H9 (cell line): ENCODE measurements around the gene R3HDM1. TPM values are rescaled to one million over a fixed set of nuclear protein-coding genes. Genes with fewer than 3 reads are reported as not detected.

ENCODE experiments used
- DNase-seq: peaks from one replicate; pipeline ENCODE4 v3.0.0-alpha.2; 2017
- H2AFZ ChIP-seq: one replicate; pipeline ENCODE4 v1.6.1; 2013; ENCODE audit warnings: mild to moderate bottlenecking, low read length, control low read depth, moderate library complexity
- H2AK5ac ChIP-seq: 2 replicates; pipeline ENCODE4 v1.6.1; 2013; ENCODE audit warnings: low read length, control low read depth, mixed read lengths; ENCODE audit not compliant: insufficient read length
- H2BK120ac ChIP-seq: one replicate; pipeline ENCODE4 v1.6.1; 2013; ENCODE audit warnings: low read depth, mild to moderate bottlenecking, low read length, control low read depth, inconsistent platforms; ENCODE audit not compliant: poor library complexity, severe bottlenecking
- H2BK12ac ChIP-seq: 2 replicates; pipeline ENCODE4 v1.6.1; 2013; ENCODE audit warnings: low read length, control low read depth, mixed read lengths, low read depth; ENCODE audit not compliant: insufficient read length
- H2BK15ac ChIP-seq: 2 replicates; pipeline ENCODE4 v1.6.1; 2013; ENCODE audit warnings: low read depth, low read length, control low read depth
- H2BK20ac ChIP-seq: one replicate; pipeline ENCODE4 v1.6.1; 2013; ENCODE audit warnings: low read depth, mild to moderate bottlenecking, low read length, control low read depth, inconsistent platforms; ENCODE audit not compliant: poor library complexity, severe bottlenecking
- H2BK5ac ChIP-seq: 2 replicates; pipeline ENCODE4 v1.6.1; 2013; ENCODE audit warnings: low read length, control low read depth, mixed read lengths; ENCODE audit not compliant: insufficient read length
- H3K14ac ChIP-seq: 2 replicates; pipeline ENCODE4 v1.6.1; 2013; ENCODE audit warnings: low read length, control low read depth; ENCODE audit not compliant: insufficient read depth
- H3K18ac ChIP-seq: 2 replicates; pipeline ENCODE4 v1.6.1; 2013; ENCODE audit warnings: low read depth, mild to moderate bottlenecking, mixed read lengths, low read length, control low read depth; ENCODE audit not compliant: insufficient read length
- H3K23ac ChIP-seq: 2 replicates; pipeline ENCODE4 v1.6.1; 2013; ENCODE audit warnings: low read length, control low read depth, mixed read lengths, low read depth; ENCODE audit not compliant: insufficient read length
- H3K23me2 ChIP-seq: 2 replicates; pipeline ENCODE4 v1.6.1; 2013; ENCODE audit warnings: low read depth, mild to moderate bottlenecking, mixed read lengths, low read length, control low read depth; ENCODE audit not compliant: insufficient read length, poor library complexity, severe bottlenecking
- H3K27ac ChIP-seq: 2 replicates; pipeline ENCODE4 v1.5.1; 2013; ENCODE audit warnings: low read length, control low read depth, mixed read lengths, low read depth; ENCODE audit not compliant: insufficient read length
- H3K27me3 ChIP-seq: 2 replicates; pipeline ENCODE4 v1.6.1; 2013; ENCODE audit warnings: low read length, control low read depth, inconsistent platforms; ENCODE audit not compliant: insufficient read depth
- H3K4ac ChIP-seq: 2 replicates; pipeline ENCODE4 v1.6.1; 2013; ENCODE audit warnings: low read depth, mild to moderate bottlenecking, control low read depth, inconsistent platforms, low read length, moderate library complexity
- H3K4me1 ChIP-seq: 2 replicates; pipeline ENCODE4 v1.6.1; 2013; ENCODE audit warnings: low read length, control low read depth, inconsistent platforms; ENCODE audit not compliant: insufficient read depth
- H3K4me2 ChIP-seq: 2 replicates; pipeline ENCODE4 v1.6.1; 2013; ENCODE audit warnings: low read length, control low read depth, mixed read lengths; ENCODE audit not compliant: insufficient read length, insufficient read depth
- H3K56ac ChIP-seq: 2 replicates; pipeline ENCODE4 v1.6.1; 2013; ENCODE audit warnings: low read depth, mild to moderate bottlenecking, mixed read lengths, low read length, control low read depth; ENCODE audit not compliant: insufficient read length
- H3K79me1 ChIP-seq: 2 replicates; pipeline ENCODE4 v1.6.1; 2013; ENCODE audit warnings: low read depth, mild to moderate bottlenecking, moderate library complexity, low read length, control low read depth, inconsistent platforms; ENCODE audit not compliant: insufficient read depth, poor library complexity, severe bottlenecking
- H3K79me2 ChIP-seq: 2 replicates; pipeline ENCODE4 v1.6.1; 2013; ENCODE audit warnings: low read length, control low read depth, inconsistent platforms; ENCODE audit not compliant: insufficient read depth
- H3K9ac ChIP-seq: 2 replicates; pipeline ENCODE4 v1.6.1; 2013; ENCODE audit warnings: low read length, control low read depth, mixed read lengths; ENCODE audit not compliant: insufficient read length; ENCODE audit errors: extremely low read depth
- H3K9me3 ChIP-seq: one replicate; pipeline ENCODE4 v1.6.1; 2013; ENCODE audit warnings: low read depth, low read length, inconsistent platforms; ENCODE audit not compliant: control insufficient read depth
- H3T11ph ChIP-seq: one replicate; pipeline ENCODE4 v1.6.1; 2013; ENCODE audit warnings: mild to moderate bottlenecking, low read length, control low read depth, inconsistent platforms
- H4K20me1 ChIP-seq: one replicate; pipeline ENCODE4 v1.6.1; 2013; ENCODE audit not compliant: control insufficient read depth, insufficient read length, insufficient read depth
- H4K5ac ChIP-seq: 2 replicates; pipeline ENCODE4 v1.6.1; 2013; ENCODE audit warnings: low read depth, mild to moderate bottlenecking, mixed read lengths, low read length, control low read depth; ENCODE audit not compliant: insufficient read length
- H4K8ac ChIP-seq: replicated peaks from 2 replicates; pipeline ENCODE4 v1.6.1; 2013; ENCODE audit warnings: low read length, control low read depth, mixed read lengths, low read depth; ENCODE audit not compliant: insufficient read length
- H4K91ac ChIP-seq: 2 replicates; pipeline ENCODE4 v1.6.1; 2013; ENCODE audit warnings: low read depth, mild to moderate bottlenecking, moderate library complexity, mixed read lengths, low read length, control low read depth; ENCODE audit not compliant: insufficient read length
- H3K27ac Mint-ChIP-seq, 3 experiments: 2 replicates in 2 of 3; 3 replicates in 1 of 3; pipeline ENCODE4 v1.8.0; 2020 to 2021; ENCODE audit warnings: mixed read lengths in 3 of 3, mild to moderate bottlenecking in 1 of 3, moderate library complexity in 1 of 3
- H3K27me3 Mint-ChIP-seq: 2 replicates; pipeline ENCODE4 v1.8.0; 2021; ENCODE audit warnings: low read depth, mild to moderate bottlenecking, moderate library complexity, mixed read lengths
- H3K36me3 Mint-ChIP-seq, 3 experiments: 2 replicates in 2 of 3; 3 replicates in 1 of 3; pipeline ENCODE4 v1.8.0; 2020 to 2021; ENCODE audit warnings: low read depth in 3 of 3, mixed read lengths in 3 of 3; ENCODE audit not compliant: insufficient read depth in 1 of 3
- H3K4me1 Mint-ChIP-seq, 2 experiments: 2 replicates each; pipeline ENCODE4 v1.8.0; 2020; ENCODE audit warnings: mixed read lengths in 2 of 2
- H3K4me3 Mint-ChIP-seq, 2 experiments: 2 replicates in 1 of 2; 3 replicates in 1 of 2; pipeline ENCODE4 v1.8.0; 2020 to 2021; ENCODE audit warnings: mild to moderate bottlenecking in 2 of 2, mixed read lengths in 2 of 2, moderate library complexity in 1 of 2
- H3K9me3 Mint-ChIP-seq, 2 experiments: 2 replicates in 1 of 2; 3 replicates in 1 of 2; pipeline ENCODE4 v1.8.0; 2020; ENCODE audit warnings: mild to moderate bottlenecking in 2 of 2, mixed read lengths in 2 of 2, moderate library complexity in 1 of 2
- CTCF ChIP-seq: fragments of 200-600 bp; sonication (generic); conservative IDR thresholded peaks from 3 replicates; pipeline ENCODE4 v1.8.0; 2021; ENCODE audit warnings: antibody characterized with exemption, mild to moderate bottlenecking
- WGBS: extraction: QIAGEN DNeasy Blood & Tissue Kit; methylation state at CpG from one replicate; pipeline ENCODE4 v1.1.7; 2013; ENCODE audit warnings: missing lambda C conversion rate, low lambda C conversion rate, mixed read lengths; ENCODE audit not compliant: insufficient read length; ENCODE audit errors: extremely low coverage; 5-methylcytosine and 5-hydroxymethylcytosine counted together
- total RNA-seq: library from RNA; stranded (reverse); gene quantifications from 2 replicates; pipeline ENCODE4 v1.2.1, GENCODE V29; 2021

R3HDM1 gene
- total RNA-seq, 1 experiment from 2014 or later, result 58.8 TPM

GRCh38 chr2:135612319-135612718 lies 81.0 kb downstream of the R3HDM1 start:
- H3K27ac Mint-ChIP-seq, result no peak overlapping the region
- H2BK5ac ChIP-seq, result no peak overlapping the region
- H4K5ac ChIP-seq, result no peak overlapping the region
- no peak overlapping the region for H3T11ph ChIP-seq
- no peaks in the 10 kb centered on the region for H3K79me2 ChIP-seq
- no peak overlapping the region for H3K56ac ChIP-seq
- WGBS, result no CpG with 5 or more reads among the region's 2 CpGs
- H3K27ac ChIP-seq, result no peak overlapping the region
- H3K27me3 Mint-ChIP-seq, result no peaks in the 10 kb centered on the region
- H2AFZ ChIP-seq, result no peak overlapping the region
- H3K4me1 Mint-ChIP-seq, result no peaks in the 10 kb centered on the region
- H3K14ac ChIP-seq, result no peak overlapping the region
- no peaks in the 10 kb centered on the region for H3K79me1 ChIP-seq
- no peak overlapping the region for H2BK120ac ChIP-seq
- no peak for DNase-seq
- no peaks in the 10 kb centered on the region; a peak in 1 of 5 replicates for H3K9me3 Mint-ChIP-seq
- no peak overlapping the region for H3K18ac ChIP-seq
- no peak overlapping the region for H3K4me3 Mint-ChIP-seq
- no peak overlapping the region for H4K8ac ChIP-seq
- H3K4me1 ChIP-seq, result no peaks in the 10 kb centered on the region
- no peaks in the 10 kb centered on the region for H3K27me3 ChIP-seq
- H3K23me2 ChIP-seq, result no peaks in the 10 kb centered on the region
- no peak overlapping the region for H2BK15ac ChIP-seq
- no peak overlapping the region for H3K4me2 ChIP-seq
- no peaks in the 10 kb centered on the region for H4K20me1 ChIP-seq
- no peak overlapping the region for H2BK12ac ChIP-seq
- TF ChIP-seq CTCF, result no peak
- H3K23ac ChIP-seq, result no peak overlapping the region
- H3K9me3 ChIP-seq, result no peaks in the 10 kb centered on the region
- no peak overlapping the region for H3K4ac ChIP-seq
- no peak overlapping the region for H2BK20ac ChIP-seq
- peaks cover 4 to 16% (median 12%) of the 10 kb centered on the region in 3 experiments; a peak in 5 of 7 replicates for H3K36me3 Mint-ChIP-seq
- no peak overlapping the region for H2AK5ac ChIP-seq
- H4K91ac ChIP-seq, result no peak overlapping the region
- no peak overlapping the region for H3K9ac ChIP-seq
